Activated naive CD8-positive, alpha-beta T cell treated with anti-CD3 and anti-CD28 coated beads for 36 hours (primary cell): ENCODE measurements around the gene RASSF9. TPM values are rescaled to one million over a fixed set of nuclear protein-coding genes. Genes with fewer than 3 reads are reported as not detected.

ENCODE experiments used
- DNase-seq: peaks from one replicate; pipeline ENCODE4 v3.0.0; 2021
- H3K27ac Mint-ChIP-seq: one replicate; pipeline ENCODE4 v1.8.0; 2022; ENCODE audit warnings: mild to moderate bottlenecking, moderate library complexity, mixed read lengths
- H3K27me3 Mint-ChIP-seq: one replicate; pipeline ENCODE4 v1.8.0; 2022; ENCODE audit warnings: mild to moderate bottlenecking, mixed read lengths
- H3K36me3 Mint-ChIP-seq: one replicate; pipeline ENCODE4 v1.8.0; 2021; ENCODE audit warnings: mild to moderate bottlenecking, mixed read lengths
- H3K4me1 Mint-ChIP-seq: one replicate; pipeline ENCODE4 v1.8.0; 2021; ENCODE audit warnings: mixed read lengths
- H3K4me3 Mint-ChIP-seq: one replicate; pipeline ENCODE4 v1.8.0; 2022; ENCODE audit warnings: mild to moderate bottlenecking, moderate library complexity, mixed read lengths
- H3K9me3 Mint-ChIP-seq: one replicate; pipeline ENCODE4 v1.8.0; 2022; ENCODE audit warnings: mixed read lengths
- total RNA-seq, 2 experiments: library from RNA; stranded (reverse); gene quantifications; one replicate each; pipeline ENCODE4 v1.2.3, GENCODE V29; 2021

The RASSF9 gene
- total RNA-seq, 2 experiments from 2014 or later: not detected

GRCh38 chr12:85798122-85798521, 38.1 kb downstream of the RASSF9 start:
- Mint-ChIP-seq H3K4me3 (no peak overlapping the region), H3K4me1 (no peaks in the 10 kb centered on the region), H3K27me3 (no peaks in the 10 kb centered on the region), H3K27ac (no peak overlapping the region), H3K9me3 (no peaks in the 10 kb centered on the region), H3K36me3 (no peaks in the 10 kb centered on the region)
- DNase-seq: no peak

DNA sequence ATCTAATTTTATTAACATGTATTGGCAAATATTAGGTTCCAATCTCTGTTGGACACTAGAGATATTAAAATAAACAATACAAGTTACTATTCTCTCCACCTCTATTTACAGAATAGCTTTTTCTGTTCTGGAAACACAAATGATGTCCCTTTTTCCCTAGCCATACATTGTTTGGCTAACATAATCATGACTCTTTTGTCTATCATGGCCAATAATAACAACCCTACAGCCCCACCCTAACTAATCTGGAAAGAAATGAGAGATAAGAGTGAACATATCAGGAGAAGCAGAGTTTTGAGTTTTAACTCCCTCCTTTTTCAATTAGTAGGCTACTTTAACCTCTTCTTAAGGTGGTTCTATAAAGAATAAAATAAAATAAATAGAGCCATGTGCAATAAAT, 40.2 kb downstream of the RASSF9 start:
- Mint-ChIP-seq H3K27ac (no peak overlapping the region), H3K36me3 (no peaks in the 10 kb centered on the region), H3K9me3 (no peaks in the 10 kb centered on the region), H3K4me3 (no peak overlapping the region), H3K27me3 (no peaks in the 10 kb centered on the region), H3K4me1 (no peaks in the 10 kb centered on the region)
- DNase-seq: no peak

DNA sequence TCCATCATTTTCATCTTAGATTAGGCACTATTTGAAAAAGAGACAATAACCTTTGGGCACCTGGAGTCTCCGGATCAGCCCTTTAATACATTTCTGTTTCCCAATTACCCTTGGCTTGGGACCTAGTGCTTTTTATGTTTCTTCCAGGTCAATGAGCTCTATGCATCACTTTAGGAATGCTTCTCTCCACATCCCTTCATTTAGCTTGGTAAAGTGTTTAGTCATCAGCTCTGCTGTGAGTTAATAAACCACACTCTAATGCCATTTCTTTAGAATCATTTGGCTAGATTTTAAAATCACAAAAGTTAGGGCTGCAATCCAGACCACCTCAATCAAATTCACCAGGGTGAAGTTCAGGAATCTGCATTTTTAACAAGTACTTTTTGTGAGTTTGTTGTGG, 41.7 kb downstream of the RASSF9 start:
- no peaks in the 10 kb centered on the region for H3K36me3 Mint-ChIP-seq
- H3K9me3 Mint-ChIP-seq: no peaks in the 10 kb centered on the region
- H3K27me3 Mint-ChIP-seq: no peaks in the 10 kb centered on the region
- no peak overlapping the region for H3K27ac Mint-ChIP-seq
- no peak overlapping the region for H3K4me3 Mint-ChIP-seq
- no peak for DNase-seq
- no peaks in the 10 kb centered on the region for H3K4me1 Mint-ChIP-seq

- Mint-ChIP-seq H3K36me3 (no peaks in the 10 kb centered on the region), H3K27ac (no peak overlapping the region), H3K27me3 (no peaks in the 10 kb centered on the region), H3K4me1 (no peaks in the 10 kb centered on the region), H3K4me3 (no peak overlapping the region), H3K9me3 (no peaks in the 10 kb centered on the region)
- DNase-seq: no peak
Observed at GRCh38 chr12:85784096-85784720, 52.0 kb downstream of the RASSF9 start.

DNA sequence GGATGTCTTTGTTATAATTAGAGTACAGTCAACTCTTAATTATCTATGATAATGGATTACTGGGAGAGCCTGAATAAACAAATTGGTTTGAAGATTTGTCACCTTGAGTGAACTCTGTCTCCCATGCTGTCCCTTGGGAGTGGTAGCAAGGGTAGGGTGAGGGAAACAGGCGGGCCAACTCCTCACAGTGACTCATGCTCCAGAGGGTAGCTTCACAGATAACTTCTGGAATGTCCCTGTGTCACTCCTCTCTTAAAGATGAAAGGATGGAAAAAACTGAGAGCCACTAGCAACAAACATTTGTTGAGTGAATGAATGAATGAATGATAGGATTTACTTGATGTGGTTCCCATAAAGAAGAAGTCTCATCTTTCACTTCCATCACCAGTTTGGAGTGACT, 53.5 kb downstream of the RASSF9 start:
- Mint-ChIP-seq H3K27ac (no peak overlapping the region), H3K4me3 (no peak overlapping the region), H3K36me3 (no peaks in the 10 kb centered on the region), H3K4me1 (no peaks in the 10 kb centered on the region), H3K9me3 (no peaks in the 10 kb centered on the region), H3K27me3 (no peaks in the 10 kb centered on the region)
- no peak for DNase-seq

DNA sequence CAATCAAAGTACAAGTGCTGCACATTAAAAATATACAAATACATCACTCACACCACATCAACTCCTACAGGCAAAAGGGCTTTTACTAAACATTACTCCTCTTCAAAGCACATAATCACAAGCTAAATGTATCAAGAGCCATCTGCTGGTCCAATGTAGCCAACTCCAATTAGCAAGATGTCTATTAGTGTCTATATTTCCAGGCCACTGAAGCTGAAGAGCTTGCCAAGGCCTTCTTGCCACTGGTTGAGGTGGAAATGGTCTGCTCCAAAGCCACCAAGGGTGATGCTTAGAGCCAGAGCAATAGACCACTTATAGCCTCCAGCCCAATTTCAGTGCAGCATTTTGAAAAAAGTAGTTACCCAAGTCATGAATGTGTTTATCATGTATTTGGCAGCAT, 54.4 kb downstream of the RASSF9 start:
- Mint-ChIP-seq H3K9me3 (no peaks in the 10 kb centered on the region), H3K4me3 (no peak overlapping the region), H3K27ac (no peak overlapping the region), H3K27me3 (no peaks in the 10 kb centered on the region), H3K36me3 (no peaks in the 10 kb centered on the region), H3K4me1 (no peaks in the 10 kb centered on the region)
- DNase-seq: no peak

GRCh38 chr12:85779768-85780167, 56.4 kb downstream of the RASSF9 start:
- DNase-seq: no peak
- Mint-ChIP-seq H3K4me3 (no peak overlapping the region), H3K4me1 (no peaks in the 10 kb centered on the region), H3K36me3 (no peaks in the 10 kb centered on the region), H3K9me3 (no peaks in the 10 kb centered on the region), H3K27ac (no peak overlapping the region), H3K27me3 (no peaks in the 10 kb centered on the region)

DNA sequence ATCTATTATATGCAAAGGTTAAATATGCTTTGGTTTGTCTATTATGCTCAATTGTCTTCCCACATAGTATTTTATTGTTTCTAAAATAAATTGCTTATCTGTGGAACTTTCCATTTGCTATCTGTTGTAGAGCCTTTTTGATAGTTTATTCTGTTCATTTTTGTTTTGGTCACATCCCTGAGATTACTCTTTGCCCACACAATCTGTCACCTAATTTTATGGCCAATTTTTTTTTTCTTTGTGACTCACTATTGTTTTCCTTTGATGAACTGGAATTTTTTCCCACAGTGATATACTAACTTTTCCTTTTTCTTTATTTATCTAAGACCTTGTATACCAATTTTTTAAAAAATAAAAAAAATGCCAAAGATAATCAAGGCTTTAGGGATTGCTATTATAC, 61.1 kb downstream of the RASSF9 start:
- Mint-ChIP-seq H3K9me3 (no peaks in the 10 kb centered on the region), H3K4me1 (no peaks in the 10 kb centered on the region), H3K36me3 (no peaks in the 10 kb centered on the region), H3K27ac (no peak overlapping the region), H3K27me3 (no peaks in the 10 kb centered on the region), H3K4me3 (no peak overlapping the region)
- no peak for DNase-seq

- H3K36me3 Mint-ChIP-seq: no peaks in the 10 kb centered on the region
- no peaks in the 10 kb centered on the region for H3K27me3 Mint-ChIP-seq
- no peak overlapping the region for H3K27ac Mint-ChIP-seq
- no peaks in the 10 kb centered on the region for H3K4me1 Mint-ChIP-seq
- H3K4me3 Mint-ChIP-seq: no peak overlapping the region
- no peaks in the 10 kb centered on the region for H3K9me3 Mint-ChIP-seq
- no peak for DNase-seq
Observed at GRCh38 chr12:85765453-85765869, 70.7 kb downstream of the RASSF9 start.

- H3K4me3 Mint-ChIP-seq: no peak overlapping the region
- no peaks in the 10 kb centered on the region for H3K27me3 Mint-ChIP-seq
- H3K36me3 Mint-ChIP-seq: no peaks in the 10 kb centered on the region
- peaks cover 8% of the 10 kb centered on the region for H3K9me3 Mint-ChIP-seq
- no peak for DNase-seq
- no peak overlapping the region for H3K27ac Mint-ChIP-seq
- no peaks in the 10 kb centered on the region for H3K4me1 Mint-ChIP-seq
Observed at GRCh38 chr12:85759623-85760022, 76.6 kb downstream of the RASSF9 start.

- H3K27me3 Mint-ChIP-seq: no peaks in the 10 kb centered on the region
- no peak for DNase-seq
Observed at GRCh38 chr12:85759091-85759490, 77.1 kb downstream of the RASSF9 start.

DNA sequence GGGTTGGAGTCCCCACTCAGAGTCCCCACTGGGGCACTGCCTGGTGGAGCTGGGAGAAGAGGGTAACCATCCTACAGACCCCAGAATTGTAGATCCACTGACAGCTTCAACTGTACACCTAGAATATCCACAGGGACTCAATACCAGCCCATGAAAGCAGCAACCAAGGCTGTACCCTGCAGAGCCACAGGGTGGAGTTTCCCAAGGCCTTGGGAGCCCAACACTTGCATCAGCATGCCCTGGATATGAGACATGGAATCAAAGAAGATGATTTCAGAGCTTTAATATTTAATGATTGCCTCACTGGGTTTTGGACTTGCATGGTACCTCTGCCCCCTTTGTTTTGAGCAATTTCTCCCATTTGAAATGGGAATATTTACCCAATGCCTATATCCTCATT, 80.4 kb downstream of the RASSF9 start:
- Mint-ChIP-seq H3K27me3 (no peaks in the 10 kb centered on the region), H3K4me3 (no peak overlapping the region), H3K27ac (no peak overlapping the region), H3K4me1 (no peaks in the 10 kb centered on the region), H3K36me3 (no peaks in the 10 kb centered on the region), H3K9me3 (peaks cover 9% of the 10 kb centered on the region)
- no peak for DNase-seq

More at GRCh38 chr12:85759091-85759490, 77.1 kb downstream of the RASSF9 start:
- Mint-ChIP-seq H3K36me3 (no peaks in the 10 kb centered on the region), H3K4me3 (no peak overlapping the region), H3K4me1 (no peaks in the 10 kb centered on the region), H3K27ac (no peak overlapping the region), H3K9me3 (peaks cover 9% of the 10 kb centered on the region)

Other genes starting within 250 kb of the RASSF9 start
- gene NTS, start 37.9 kb upstream of the RASSF9 start, total RNA-seq: not detected